GM19240 (cell line): Measurements from ENCODE around the gene SOX12.

Source experiments
- DNase-seq: peaks from one replicate; pipeline ENCODE4 v3.0.0; 2011; ENCODE audit warnings: low spot score; ENCODE audit not compliant: insufficient read length

The SOX12 gene

GRCh38 chr20:301886-302848 is 23.2 kb upstream of the SOX12 start:
- no peak for DNase-seq

GRCh38 chr20:305745-306144 is 19.6 kb upstream of the SOX12 start:
- no peak for DNase-seq

- no peak for DNase-seq
Observed at GRCh38 chr20:308427-309038, 16.8 kb upstream of the SOX12 start.

- no peak for DNase-seq
Observed at GRCh38 chr20:309306-309840, 16.0 kb upstream of the SOX12 start.

GRCh38 chr20:309841-310644 is 15.3 kb upstream of the SOX12 start:
- DNase-seq = peak; percentile 87

GRCh38 chr20:310645-311044 is 14.7 kb upstream of the SOX12 start:
- no peak for DNase-seq

- DNase-seq = no peak
Observed at GRCh38 chr20:311609-312008, 13.7 kb upstream of the SOX12 start.

- DNase-seq = no peak
Observed at GRCh38 chr20:312067-312466, 13.3 kb upstream of the SOX12 start.

GRCh38 chr20:312866-313265 is 12.5 kb upstream of the SOX12 start:
- DNase-seq = no peak

GRCh38 chr20:313402-313801 is 11.9 kb upstream of the SOX12 start:
- DNase-seq = no peak

- DNase-seq = no peak
Observed at GRCh38 chr20:313948-314347, 11.4 kb upstream of the SOX12 start.

GRCh38 chr20:316316-317068 is 8.9 kb upstream of the SOX12 start:
- no peak for DNase-seq

- peak; percentile 82 for DNase-seq
Observed at GRCh38 chr20:324177-325044, 941 bp upstream of the SOX12 start.

GRCh38 chr20:325889-326644 is 715 bp downstream of the SOX12 start:
- no peak for DNase-seq

GRCh38 chr20:326645-327185 is 1.4 kb downstream of the SOX12 start:
- no peak for DNase-seq

GRCh38 chr20:327186-328026 is 2.1 kb downstream of the SOX12 start:
- peak; percentile 61 for DNase-seq

GRCh38 chr20:328027-328974 is 2.9 kb downstream of the SOX12 start:
- no peak for DNase-seq
